ENCODE measurements around the gene ZNF93. TPM values are rescaled to one million over a fixed set of nuclear protein-coding genes. Genes with fewer than 3 reads are reported as not detected.

The ZNF93 gene
- total RNA-seq = 2.6 and 2.9 TPM in 2 replicates

GRCh38 chr19:19900729-19901444 lies at the start of gene ZNF93:
Gene ZNF93 (plus strand): TSS chr19:19900946. CDS start chr19:19901089, 143 bp downstream.

GRCh38 chr19:19865750-19866610 lies 34.8 kb upstream of the ZNF93 start, which contains the start of gene ZNF253:
Gene ZNF253 (plus strand): TSS chr19:19865882. CDS start chr19:19865997, 115 bp downstream.

Other genes starting within 250 kb of the ZNF93 start
- 42.6 and 67.5 TPM in 2 replicates for gene ATP13A1, start 237.3 kb upstream of the ZNF93 start, total RNA-seq
- gene ZNF101, start 232.1 kb upstream of the ZNF93 start, total RNA-seq = 4.6 and 5.4 TPM in 2 replicates
- gene ZNF14, start 167.8 kb upstream of the ZNF93 start, total RNA-seq = 4.1 and 5.3 TPM in 2 replicates
- 10.0 and 10.1 TPM in 2 replicates for gene ZNF506, start 79.2 kb upstream of the ZNF93 start, total RNA-seq
- 3.1 and 3.2 TPM in 2 replicates for gene ZNF253, start 35.1 kb upstream of the ZNF93 start, total RNA-seq
- 1.2 and 1.8 TPM in 2 replicates for gene ZNF682, start 138.6 kb downstream of the ZNF93 start, total RNA-seq
- 1.0 and 1.5 TPM in 2 replicates for gene ZNF90, start 177.1 kb downstream of the ZNF93 start, total RNA-seq

Data from smooth muscle cell of the pulmonary artery (primary cell).